ENCODE measurements around the gene RET.

The RET gene

DNA sequence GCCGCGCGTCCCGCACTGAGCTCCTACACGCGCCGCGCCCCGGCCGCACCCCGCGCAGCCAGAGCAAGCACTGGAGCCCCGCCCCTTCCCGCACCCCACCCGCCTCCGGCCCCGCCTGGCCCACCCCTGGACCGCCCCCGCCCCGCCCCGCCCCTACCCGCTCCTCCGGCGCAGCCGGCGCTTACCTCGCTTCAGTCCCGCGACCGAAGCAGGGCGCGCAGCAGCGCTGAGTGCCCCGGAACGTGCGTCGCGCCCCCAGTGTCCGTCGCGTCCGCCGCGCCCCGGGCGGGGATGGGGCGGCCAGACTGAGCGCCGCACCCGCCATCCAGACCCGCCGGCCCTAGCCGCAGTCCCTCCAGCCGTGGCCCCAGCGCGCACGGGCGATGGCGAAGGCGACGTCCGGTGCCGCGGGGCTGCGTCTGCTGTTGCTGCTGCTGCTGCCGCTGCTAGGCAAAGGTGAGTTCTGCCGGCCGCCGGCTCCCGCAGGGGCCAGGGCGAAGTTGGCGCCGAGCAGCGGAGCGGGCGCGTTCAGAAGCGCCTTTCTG, at the start of gene RET:
TSS of gene RET (plus strand) at position 194 of the 545 bp plus-strand sequence. CDS start at position 384, 190 bp downstream.
- no peak for FAIRE-seq
- TF ChIP-seq, protein P1, sequence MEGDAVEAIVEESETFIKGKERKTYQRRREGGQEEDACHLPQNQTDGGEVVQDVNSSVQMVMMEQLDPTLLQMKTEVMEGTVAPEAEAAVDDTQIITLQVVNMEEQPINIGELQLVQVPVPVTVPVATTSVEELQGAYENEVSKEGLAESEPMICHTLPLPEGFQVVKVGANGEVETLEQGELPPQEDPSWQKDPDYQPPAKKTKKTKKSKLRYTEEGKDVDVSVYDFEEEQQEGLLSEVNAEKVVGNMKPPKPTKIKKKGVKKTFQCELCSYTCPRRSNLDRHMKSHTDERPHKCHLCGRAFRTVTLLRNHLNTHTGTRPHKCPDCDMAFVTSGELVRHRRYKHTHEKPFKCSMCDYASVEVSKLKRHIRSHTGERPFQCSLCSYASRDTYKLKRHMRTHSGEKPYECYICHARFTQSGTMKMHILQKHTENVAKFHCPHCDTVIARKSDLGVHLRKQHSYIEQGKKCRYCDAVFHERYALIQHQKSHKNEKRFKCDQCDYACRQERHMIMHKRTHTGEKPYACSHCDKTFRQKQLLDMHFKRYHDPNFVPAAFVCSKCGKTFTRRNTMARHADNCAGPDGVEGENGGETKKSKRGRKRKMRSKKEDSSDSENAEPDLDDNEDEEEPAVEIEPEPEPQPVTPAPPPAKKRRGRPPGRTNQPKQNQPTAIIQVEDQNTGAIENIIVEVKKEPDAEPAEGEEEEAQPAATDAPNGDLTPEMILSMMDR (IDR thresholded peaks at IDR 0.05; ENCODE audit: insufficient read depth, missing control alignments), result no peak
- DNase-seq (ENCODE audit: insufficient read length, low spot score), result peak; percentile 39

DNA sequence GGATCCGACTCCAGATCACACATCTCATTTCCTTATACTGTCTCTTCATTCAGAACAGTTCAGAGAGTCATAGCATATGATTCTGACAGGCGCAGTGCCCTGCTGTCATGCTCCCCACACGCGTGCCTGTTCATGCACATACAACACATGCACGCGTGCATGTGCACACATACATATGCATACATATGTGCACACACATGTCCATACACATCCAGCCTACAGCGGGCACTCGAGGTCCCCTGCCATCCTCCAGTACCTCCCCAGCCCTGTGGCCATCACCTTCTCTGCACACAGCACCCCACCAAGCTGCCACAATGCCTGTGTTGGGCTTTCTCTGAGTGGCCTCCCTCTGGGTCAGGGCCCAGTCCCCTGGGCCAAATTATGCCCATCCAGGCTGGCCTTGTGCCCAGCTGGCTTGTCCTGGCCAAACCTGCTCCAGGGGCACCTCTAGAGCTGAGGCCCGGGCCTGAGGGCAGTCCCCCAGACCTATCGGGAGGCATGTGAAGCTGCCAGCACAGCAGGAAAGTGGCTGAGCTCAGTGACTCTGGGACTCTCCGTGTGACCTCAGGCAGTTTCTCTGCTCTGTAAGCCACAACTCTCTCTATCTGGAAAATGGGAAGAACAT, 49.4 kb upstream of the RET start:
- FAIRE-seq (no peak), DNase-seq (ENCODE audit: insufficient read length, low spot score) (no peak)

DNA sequence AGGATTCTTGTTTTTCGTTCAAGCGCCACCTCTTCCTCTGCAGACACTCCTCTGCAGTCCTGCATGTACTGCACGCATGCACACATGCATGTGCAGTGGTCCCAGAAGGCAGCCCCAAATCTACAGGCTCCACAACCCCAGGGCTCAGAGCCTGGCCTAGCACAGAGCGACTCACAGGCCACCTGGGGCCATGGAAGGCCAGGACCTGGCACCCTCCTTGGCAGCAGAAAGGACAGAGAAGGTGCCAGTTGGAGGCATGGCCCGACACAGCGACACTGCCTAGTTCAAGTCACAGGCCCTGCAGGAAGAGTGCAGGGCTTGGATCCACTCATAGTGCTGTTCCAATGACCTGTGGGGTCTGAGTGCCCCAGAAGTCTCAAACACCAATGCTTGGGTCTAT, 48.7 kb upstream of the RET start:
- TF ChIP-seq, protein P1 (IDR thresholded peaks at IDR 0.05; ENCODE audit: insufficient read depth, missing control alignments), result no peak
- no peak for DNase-seq (ENCODE audit: insufficient read length, low spot score)
- FAIRE-seq, result no peak

More for the DNA sequence above, 49.4 kb upstream of the RET start:
- TF ChIP-seq, protein P1 (IDR thresholded peaks at IDR 0.05; ENCODE audit: insufficient read depth, missing control alignments), result no peak

DNA sequence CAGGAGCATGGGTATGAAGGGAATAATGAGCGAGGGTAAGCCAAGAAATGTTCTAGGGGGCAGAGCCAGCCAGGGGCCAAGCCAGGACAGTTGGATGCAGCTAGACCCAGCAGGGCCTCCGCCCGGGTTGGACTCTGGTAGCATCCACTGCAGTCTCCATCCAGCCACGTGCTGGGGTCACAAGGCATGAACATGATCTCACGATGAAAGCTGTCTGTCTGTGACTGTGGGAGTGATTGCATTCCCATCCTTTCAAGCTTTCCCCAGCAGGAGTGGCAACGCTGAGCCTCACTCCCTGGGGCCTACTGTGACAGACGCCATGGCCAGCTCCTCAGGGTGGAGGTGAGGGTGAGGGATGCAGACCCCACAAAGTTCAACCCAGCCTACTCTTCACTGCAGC, 47.8 kb upstream of the RET start:
- DNase-seq (ENCODE audit: insufficient read length, low spot score) (no peak), FAIRE-seq (no peak)
- TF ChIP-seq, protein P1 (IDR thresholded peaks at IDR 0.05; ENCODE audit: insufficient read depth, missing control alignments), result no peak

DNA sequence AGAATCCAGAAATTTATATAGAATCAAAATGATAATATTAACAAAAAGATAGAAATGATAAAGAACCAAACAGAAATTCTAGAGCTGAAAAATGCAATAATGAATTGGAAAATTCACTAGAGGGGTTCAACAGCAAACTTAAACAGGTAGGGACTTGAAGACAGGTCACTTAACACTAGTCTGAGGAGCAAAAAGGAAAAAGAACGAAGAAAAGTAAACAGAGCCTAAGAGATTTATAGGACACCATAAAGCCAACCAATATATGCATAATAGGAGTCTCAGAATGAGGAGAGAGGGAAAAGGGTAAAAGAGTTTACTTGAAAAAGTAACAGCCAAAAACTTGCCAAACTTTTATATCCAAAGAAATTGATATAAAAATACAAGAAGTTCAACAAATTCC, 44.3 kb upstream of the RET start:
- no peak for DNase-seq (ENCODE audit: insufficient read length, low spot score)
- TF ChIP-seq, protein P1 (IDR thresholded peaks at IDR 0.05; ENCODE audit: insufficient read depth, missing control alignments), result no peak
- FAIRE-seq, result no peak

DNA sequence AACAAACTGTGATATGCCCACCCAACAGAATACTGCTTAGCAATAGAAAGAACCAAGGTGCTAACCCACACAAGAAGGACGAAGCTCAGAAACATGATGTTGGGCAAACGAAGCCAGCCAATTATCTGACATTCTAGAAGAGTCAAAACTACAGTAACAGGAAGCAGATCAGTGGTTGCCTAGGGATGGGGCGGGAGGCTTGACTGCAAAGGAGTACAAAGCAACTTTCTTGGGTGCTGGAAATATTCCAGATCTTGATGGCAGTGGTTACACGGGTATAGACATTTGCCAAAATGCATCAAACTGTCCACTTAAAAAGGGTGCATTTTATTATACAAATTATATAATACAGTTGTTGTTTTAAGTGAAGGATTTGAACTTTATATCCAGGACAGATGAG, 41.1 kb upstream of the RET start:
- FAIRE-seq (no peak), DNase-seq (ENCODE audit: insufficient read length, low spot score) (no peak)
- TF ChIP-seq, protein P1 (IDR thresholded peaks at IDR 0.05; ENCODE audit: insufficient read depth, missing control alignments), result no peak
